Measurements from ENCODE around the gene FNDC11.
"Not testable (repeated sequence)": the region's sequence is repeated elsewhere in the genome, so short reads cannot be mapped to it uniquely, and the experiment has no call there.

FNDC11 gene

DNA sequence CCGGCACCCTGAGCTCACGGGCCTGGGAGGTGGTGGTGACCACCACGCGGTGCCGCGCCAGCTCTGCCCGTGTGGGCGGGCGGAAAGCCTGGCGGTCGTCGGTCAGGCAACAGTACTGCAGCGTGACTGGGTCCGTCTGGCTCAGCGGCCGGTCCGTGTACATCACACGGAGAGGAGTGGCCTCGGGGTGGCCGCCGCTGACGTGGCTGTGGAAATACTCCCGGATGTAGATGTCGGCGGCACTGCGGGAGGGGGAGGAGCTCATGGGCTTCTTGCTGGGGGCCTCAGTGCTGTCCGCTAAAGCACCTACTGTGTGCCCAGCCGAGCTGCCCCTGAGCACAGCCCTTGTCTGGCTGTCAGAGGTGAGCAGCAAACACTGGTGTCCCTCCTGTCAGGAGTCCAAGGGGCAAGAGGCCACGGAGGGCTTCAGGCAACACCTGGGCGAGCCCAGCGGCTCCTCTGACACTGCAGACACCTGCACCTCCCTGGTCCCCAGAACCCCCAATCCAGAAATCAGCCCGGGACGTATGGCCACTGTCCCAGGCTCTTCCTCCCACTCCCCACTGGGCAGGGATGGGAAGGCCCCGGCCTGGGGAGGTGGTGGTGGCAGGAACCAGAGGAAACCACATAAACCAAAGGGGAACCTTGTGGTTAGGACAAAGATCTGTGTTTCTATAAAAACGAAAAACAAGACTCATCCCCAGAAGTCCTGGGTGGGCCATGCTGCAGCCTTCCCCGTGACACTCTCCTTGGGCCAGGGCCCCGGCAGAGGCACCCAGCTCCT, 13.6 kb downstream of the FNDC11 start:
- Mint-ChIP-seq H3K9me3 (no peaks in the 10 kb centered on the region), H3K27me3 (peaks cover 42% of the 10 kb centered on the region), H3K4me3 (peak overlapping the region; percentile 61), H3K36me3 (peaks cover 1% of the 10 kb centered on the region), H3K27ac (peak overlapping the region; percentile 78), H3K4me1 (peaks cover 27% of the 10 kb centered on the region)
- CTCF ChIA-PET: no interaction called here
- peak; percentile 72 for DNase-seq

DNA sequence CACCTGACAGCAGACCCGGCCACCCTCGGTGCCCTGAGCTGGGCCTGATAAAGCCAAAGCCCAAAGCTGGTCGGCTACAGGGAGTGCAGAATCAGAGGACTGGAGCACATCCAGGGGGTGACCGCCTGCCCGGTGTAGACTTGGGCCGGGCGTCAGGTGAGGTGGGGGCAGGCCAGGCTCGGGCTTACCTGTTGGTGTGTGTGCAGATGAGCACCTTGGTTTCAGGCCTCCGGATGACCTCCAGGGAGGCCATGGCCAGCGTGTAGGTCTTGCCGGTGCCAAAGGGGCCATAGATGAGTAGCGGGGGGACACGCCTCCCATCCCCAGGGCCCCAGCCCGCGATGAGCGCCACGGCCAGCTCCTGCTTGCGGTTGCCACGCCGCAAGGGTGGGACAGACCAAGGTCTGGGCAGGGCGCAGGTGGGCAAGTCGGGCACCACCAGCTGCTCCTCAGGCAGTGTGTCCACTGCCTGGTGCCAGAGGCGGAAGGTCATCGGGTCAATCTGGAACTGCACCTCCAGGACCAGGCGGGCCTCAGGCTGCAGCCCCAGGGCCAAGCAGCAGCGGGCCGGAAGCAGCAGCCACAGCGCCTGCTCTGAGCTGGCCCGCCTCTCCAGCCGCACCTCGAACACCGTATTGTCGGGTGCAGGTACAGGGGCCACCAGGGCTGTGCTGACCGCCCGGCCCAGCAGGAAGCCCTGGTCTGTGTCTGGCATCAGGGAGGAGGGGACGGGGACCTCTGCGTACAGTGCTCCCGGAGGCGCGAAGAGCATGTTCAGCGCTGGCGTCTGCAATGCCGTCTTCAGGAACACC, 14.4 kb downstream of the FNDC11 start:
- Mint-ChIP-seq H3K4me3 (peak overlapping the region; percentile 61), H3K27ac (peak overlapping the region; percentile 78), H3K27me3 (peaks cover 42% of the 10 kb centered on the region), H3K9me3 (no peaks in the 10 kb centered on the region), H3K36me3 (peaks cover 1% of the 10 kb centered on the region), H3K4me1 (peaks cover 27% of the 10 kb centered on the region)
- CTCF ChIA-PET: no interaction called here
- peak; percentile 39 for DNase-seq

DNA sequence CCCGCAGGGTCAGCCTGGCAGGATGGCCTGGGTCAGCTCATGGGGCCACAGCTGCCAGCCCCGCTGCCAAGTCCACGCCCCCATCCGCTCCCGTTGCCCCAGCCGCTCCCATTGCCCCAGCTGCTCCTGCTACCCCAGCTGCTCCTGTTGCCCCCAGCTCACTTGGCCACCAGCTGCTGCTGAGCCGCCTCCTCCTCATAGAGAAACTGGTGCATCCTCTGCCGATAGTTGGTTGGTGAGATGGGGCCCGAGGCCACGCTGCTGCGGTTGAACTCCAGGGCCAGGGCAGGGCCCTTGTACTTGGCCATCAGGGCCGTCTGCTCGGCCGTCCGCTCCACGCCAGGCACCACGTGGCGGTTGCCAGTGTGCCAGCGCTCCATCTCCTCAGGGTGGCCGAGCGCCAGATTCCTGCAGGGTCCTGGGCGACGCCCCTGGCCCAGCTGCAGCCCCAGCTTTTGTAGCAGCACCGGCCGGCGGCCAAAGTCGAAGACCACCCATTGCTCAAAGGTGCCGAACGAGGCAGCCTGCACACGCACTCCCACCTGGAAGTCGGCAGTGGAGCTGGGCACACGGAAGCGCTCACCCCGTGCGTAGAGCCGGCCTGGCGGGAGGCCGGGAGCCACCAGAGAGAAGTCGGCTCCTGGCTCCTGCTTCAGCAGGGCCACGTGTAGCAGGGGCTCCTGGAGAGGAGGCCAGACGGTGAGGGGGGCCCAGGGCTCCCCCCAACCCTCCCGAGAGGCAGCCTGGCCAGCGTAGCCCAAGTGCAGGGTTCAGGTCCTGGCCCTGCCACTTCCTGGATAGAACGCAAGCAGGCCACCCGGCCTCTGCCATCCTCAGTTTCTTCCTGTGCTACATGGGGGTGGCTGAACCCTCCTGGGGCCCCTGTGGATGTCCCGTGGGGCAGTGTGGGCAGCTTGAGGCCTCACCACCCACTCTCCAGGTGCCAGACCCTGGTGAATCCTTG, 15.3 kb downstream of the FNDC11 start:
- H3K9me3 Mint-ChIP-seq: no peaks in the 10 kb centered on the region
- H3K27ac Mint-ChIP-seq: no peak overlapping the region
- peaks cover 29% of the 10 kb centered on the region for H3K4me1 Mint-ChIP-seq
- peaks cover 1% of the 10 kb centered on the region for H3K36me3 Mint-ChIP-seq
- H3K27me3 Mint-ChIP-seq: peaks cover 46% of the 10 kb centered on the region
- H3K4me3 Mint-ChIP-seq: no peak overlapping the region
- CTCF ChIA-PET: no interaction called here
- peak; percentile 38 for DNase-seq

DNA sequence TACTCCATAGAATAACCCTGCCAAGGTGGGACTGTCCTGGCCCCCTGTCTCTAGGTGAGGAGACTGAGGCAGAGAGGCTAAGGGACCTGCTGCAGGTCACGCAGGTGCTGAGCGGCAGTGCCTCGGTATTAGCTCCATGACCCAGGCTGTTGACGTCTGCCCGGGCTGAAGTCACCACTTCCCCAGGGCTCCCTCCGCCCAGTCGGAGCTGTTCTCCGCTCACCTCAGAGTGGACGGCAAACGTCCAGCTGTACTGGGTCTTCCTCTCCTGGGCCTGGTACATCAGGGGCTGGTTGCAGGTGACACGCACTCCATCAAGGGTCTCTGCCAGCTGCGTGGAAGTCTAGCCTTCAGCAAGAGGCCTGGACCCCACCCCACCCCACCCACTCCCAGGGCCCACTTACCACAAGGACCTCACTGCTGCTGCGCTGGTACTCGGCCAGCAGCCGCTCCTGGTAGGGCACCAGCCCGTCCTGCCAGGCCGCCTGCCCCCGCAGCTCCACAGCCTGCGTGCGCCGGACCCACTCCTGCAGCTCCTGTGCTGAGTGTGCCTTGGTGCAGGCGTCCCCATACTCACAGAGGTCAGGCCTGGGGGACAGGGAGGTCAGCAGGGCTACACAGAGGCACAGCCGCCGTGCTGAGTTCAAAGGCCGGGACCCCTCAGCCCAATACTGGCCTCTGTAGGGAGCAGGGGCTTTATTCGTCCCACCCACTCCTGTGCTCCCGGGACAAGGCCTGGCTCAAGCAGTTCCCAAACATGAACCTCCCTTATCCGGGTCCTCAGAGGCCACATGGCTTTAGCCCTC, 16.5 kb downstream of the FNDC11 start:
- Mint-ChIP-seq H3K9me3 (no peaks in the 10 kb centered on the region), H3K4me1 (peaks cover 29% of the 10 kb centered on the region), H3K27ac (no peak overlapping the region), H3K36me3 (peaks cover 1% of the 10 kb centered on the region), H3K27me3 (peaks cover 54% of the 10 kb centered on the region), H3K4me3 (no peak overlapping the region)
- no peak for DNase-seq
- CTCF ChIA-PET: no interaction called here

DNA sequence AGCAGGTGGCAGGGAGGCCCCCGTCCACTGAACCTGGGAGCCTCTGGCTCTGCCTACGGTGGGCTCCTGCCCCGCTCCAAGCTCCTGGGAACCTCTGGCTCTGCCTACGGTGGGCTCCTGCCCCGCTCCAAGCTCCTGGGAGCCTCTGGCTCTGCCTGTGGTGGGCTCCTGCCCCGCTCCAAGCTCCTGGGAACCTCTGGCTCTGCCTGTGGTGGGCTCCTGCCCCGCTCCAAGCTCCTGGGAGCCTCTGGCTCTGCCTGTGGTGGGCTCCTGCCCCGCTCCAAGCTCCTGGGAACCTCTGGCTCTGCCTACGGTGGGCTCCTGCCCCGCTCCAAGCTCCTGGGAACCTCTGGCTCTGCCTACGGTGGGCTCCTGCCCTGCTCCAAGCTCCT, 17.1 kb downstream of the FNDC11 start:
- CTCF ChIA-PET, H3K4me3 Mint-ChIP-seq, H3K36me3 Mint-ChIP-seq, H3K9me3 Mint-ChIP-seq, H3K27ac Mint-ChIP-seq, DNase-seq: not testable (repeated sequence)
- H3K4me1 Mint-ChIP-seq: peaks cover 29% of the 10 kb centered on the region
- H3K27me3 Mint-ChIP-seq: peaks cover 54% of the 10 kb centered on the region

DNA sequence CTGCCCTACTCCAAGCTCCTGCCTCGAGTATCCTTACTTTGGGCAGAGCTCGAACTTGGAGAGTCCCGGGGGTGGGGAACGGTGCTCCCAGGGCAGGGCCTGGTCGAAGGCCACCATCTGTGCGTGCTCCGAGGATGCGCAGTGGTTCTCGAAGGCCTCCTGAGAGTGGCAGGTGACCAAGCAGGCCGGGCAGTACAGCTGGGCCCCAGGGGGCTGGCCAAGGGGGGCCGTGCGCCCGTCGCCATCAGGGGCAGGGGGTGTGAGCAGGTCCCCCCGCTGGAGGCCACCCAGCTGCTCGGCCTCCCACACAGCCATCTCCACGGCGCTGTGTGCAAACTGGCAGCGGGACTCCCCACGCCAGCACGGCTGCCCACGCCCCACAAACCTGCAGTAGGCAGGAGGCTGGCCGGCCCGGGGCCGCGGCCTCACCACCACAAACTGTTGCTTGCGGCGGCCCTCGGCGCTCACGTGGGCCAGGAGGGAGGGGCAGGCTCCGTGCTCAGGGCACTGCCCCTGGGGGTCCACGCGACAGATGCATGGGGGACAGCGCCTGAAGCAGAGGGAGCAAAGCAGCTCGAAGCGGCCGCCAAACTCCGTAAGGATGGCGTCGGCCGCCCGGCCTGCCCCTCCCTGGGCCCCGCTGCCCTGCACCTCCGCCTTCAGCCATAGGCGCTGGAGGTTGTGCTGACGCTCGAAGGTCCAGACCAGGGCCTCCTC, 18.3 kb downstream of the FNDC11 start:
- Mint-ChIP-seq H3K27me3 (peaks cover 65% of the 10 kb centered on the region), H3K9me3 (no peaks in the 10 kb centered on the region), H3K36me3 (no peaks in the 10 kb centered on the region), H3K27ac (no peak overlapping the region), H3K4me1 (peaks cover 24% of the 10 kb centered on the region), H3K4me3 (no peak overlapping the region)
- CTCF ChIA-PET: interaction anchor here (1.4 to 1.5 kb wide), 2 partner anchors 14 to 467 kb away, joined by 3 to 4 read pairs; no protein-coding TSS in a partner anchor
- no peak for DNase-seq

DNA sequence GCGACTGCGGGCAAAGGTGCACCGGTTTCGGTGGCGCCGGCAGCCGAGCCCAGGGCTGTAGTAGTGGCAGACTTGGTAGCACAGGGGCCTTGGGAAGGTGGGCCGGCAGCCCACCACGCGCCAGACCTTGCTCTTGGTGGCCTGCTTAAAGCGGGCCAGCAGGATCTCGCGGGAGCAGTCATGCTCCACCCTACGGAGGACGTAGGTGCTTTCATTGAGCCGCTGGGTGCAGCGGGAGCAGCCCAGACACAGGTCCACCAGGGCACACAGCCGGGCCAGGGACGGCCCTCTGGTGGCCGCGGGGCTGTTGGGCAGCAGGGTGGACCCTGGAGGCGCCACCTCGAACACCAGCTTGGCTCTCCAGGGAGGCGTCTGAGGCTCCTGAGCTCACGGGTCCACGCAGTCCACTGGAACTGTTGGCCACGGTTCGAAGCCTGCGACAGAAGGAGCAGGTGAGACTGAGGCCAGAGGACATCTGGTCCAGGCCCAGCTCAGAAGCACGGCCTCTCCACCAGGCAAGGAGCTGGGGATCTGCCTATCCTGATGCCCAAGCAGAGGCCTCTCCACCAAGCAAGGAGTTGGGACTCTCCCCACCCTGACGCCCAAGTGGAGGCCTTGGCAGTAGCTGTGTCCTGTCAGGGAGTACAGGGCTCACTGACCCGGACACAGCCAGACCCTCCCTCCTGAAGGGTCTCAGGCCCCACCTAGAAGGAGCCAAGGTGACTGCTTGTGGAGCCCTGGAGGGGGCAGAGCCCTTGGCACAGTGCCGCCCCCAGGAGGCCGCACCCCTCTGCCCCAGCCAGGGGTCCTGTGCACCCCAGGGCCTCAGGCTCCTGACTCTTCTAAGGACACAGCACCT, 19.1 kb downstream of the FNDC11 start:
- Mint-ChIP-seq H3K36me3 (no peaks in the 10 kb centered on the region), H3K27me3 (peaks cover 65% of the 10 kb centered on the region), H3K9me3 (no peaks in the 10 kb centered on the region), H3K4me1 (peaks cover 16% of the 10 kb centered on the region), H3K27ac (no peak overlapping the region), H3K4me3 (peak overlapping the region; percentile 76)
- DNase-seq: peak; percentile 21
- CTCF ChIA-PET: interaction anchor here (1.3 to 1.5 kb wide), 3 partner anchors 15 to 466 kb away, joined by 3 to 4 read pairs (median 3); no protein-coding TSS in a partner anchor

DNA sequence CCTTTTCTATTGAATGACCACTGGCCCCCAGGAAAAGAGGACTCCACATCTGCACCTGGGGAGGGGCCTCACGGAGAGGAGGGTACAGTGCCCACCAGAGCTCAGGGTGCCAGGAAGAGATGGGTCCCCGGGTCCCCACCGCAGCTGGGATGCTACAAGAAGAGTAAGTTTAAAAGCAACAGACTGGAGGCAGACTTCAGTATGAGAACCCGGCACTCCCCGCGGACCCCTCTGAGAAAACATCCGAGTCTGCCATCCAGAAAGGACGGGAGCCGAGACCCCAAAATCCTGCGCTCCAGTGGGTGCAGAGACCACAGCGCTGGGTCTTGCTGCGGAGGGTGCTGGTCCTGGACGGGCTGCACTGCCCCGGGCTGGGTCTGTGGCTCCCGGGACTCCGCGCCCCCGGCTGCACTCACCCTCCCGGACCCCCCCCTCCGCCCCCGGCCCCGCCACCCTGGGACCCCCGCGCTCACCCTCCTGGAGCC, 19.7 kb downstream of the FNDC11 start:
- no peak for DNase-seq
- peak overlapping the region; percentile 52 for H3K27ac Mint-ChIP-seq
- no peaks in the 10 kb centered on the region for H3K9me3 Mint-ChIP-seq
- H3K4me3 Mint-ChIP-seq: peak overlapping the region; percentile 76
- CTCF ChIA-PET: interaction anchor here (1.3 to 1.5 kb wide), 4 partner anchors 15 to 465 kb away, joined by 3 to 4 read pairs (median 3); no protein-coding TSS in a partner anchor
- H3K4me1 Mint-ChIP-seq: peaks cover 10% of the 10 kb centered on the region
- peaks cover 65% of the 10 kb centered on the region for H3K27me3 Mint-ChIP-seq
- no peaks in the 10 kb centered on the region for H3K36me3 Mint-ChIP-seq

DNA sequence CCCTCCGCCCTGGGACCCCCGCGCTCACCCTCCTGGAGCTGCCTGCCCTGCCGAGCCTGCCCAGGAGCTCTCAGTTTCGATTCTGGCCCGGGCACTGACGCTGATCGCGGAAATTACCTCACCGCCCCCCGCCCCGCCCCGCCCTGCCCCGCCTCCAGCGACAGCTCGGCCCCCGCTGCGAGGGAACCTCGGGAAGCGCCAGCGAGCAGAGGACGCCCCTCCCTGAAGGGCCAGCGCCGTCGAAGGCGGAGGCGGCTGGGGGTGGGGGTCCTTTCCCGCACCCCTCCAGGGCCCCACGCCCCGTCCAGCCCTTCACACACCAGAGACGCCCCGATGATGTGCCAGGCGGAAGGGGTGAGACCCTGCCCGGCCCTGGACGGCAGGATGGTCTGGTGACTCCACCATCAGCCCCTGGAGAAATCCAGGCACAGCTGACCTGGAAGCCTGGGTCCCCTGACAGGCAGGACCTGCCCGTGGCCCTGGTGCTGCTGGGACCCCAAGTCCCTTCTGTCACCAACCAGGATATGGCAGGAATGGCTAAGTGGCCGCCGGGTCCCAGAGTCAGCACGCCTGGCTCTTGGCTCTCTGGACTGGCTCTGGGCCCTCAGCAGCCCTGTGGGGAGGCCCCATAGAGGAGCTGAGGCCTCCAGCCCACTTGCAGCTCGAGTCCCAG, 20.3 kb downstream of the FNDC11 start, which contains the start of gene HELZ2:
HELZ2 (minus strand) TSS at position 84 of the 673 bp plus-strand sequence. CDS start 1,854 bp downstream, outside the sequence.
- H3K9me3 Mint-ChIP-seq: no peaks in the 10 kb centered on the region
- peak; percentile 84 for DNase-seq
- H3K27me3 Mint-ChIP-seq: peaks cover 65% of the 10 kb centered on the region
- peak within 1 kb of the TSS; percentile 52 for H3K27ac Mint-ChIP-seq
- CTCF ChIA-PET: interaction anchor here (1.3 to 1.5 kb wide), 3 partner anchors 16 to 67 kb away, joined by 3 to 4 read pairs (median 3); no protein-coding TSS in a partner anchor
- no peaks in the 10 kb centered on the region for H3K36me3 Mint-ChIP-seq
- H3K4me3 Mint-ChIP-seq: peak within 1 kb of the TSS; percentile 76
- H3K4me1 Mint-ChIP-seq: peaks cover 4% of the 10 kb centered on the region

DNA sequence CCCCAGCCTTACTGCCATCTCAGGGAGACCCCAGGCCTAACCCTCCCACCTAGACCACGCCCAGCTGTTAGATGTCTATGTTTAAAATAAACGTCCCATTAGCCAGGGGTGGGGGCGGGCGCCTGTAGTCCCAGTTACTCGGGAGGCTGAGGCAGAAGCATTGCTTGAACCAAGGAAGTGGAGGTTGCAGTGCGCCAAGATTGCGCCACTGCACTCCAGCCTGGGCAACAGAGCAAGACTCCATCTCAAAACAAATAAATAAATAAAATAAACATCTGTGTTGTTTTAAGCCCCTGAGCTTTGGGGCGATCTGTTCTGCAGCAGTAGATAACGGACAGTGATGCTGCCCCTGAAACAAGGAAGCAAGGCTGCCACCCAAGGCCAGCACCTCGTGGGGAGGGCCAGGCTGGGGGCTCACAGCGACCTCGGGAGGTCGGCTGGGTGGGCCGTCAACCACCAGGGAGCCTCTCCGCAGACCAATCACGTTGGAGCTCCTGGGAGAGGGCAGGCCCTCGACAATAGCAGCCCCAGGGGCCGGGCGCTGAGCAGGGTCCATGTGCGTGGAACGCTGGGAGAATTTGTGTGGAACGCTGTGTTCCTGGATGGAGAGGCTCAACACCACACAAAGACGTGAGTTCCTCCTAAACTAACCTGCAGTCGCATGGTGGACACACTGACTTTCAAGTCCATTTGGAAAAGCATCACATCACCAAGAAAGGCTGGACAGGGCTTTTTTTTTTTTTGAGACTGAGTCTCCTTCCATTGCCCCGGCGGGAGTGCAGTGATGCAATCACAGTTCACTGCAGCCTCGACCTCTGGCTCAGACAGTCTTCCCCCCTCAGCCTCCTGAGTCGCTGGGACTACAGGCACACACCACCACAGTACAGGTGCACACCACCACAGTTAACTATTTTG, 21.1 kb downstream of the FNDC11 start:
- no peak for DNase-seq
- peak overlapping the region; percentile 76 for H3K4me3 Mint-ChIP-seq
- CTCF ChIA-PET: interaction anchor here (1.4 kb wide), 1 partner anchor 66 kb away, joined by 3 read pairs; no protein-coding TSS in a partner anchor
- peaks cover 2% of the 10 kb centered on the region for H3K4me1 Mint-ChIP-seq
- H3K27me3 Mint-ChIP-seq: peaks cover 65% of the 10 kb centered on the region
- no peak overlapping the region for H3K27ac Mint-ChIP-seq
- H3K36me3 Mint-ChIP-seq: no peaks in the 10 kb centered on the region
- no peaks in the 10 kb centered on the region for H3K9me3 Mint-ChIP-seq

All from activated naive CD4-positive, alpha-beta T cell treated with anti-CD3 and anti-CD28 coated beads, Interleukin-2, amount 10 ng/mL, durations not matched to agents 7 days and 5 days (primary cell).